Erythroblast (primary cell): ENCODE measurements around the gene HRAS.

Source experiments
- GATA1 ChIP-seq: IDR thresholded peaks from 2 replicates; pipeline ENCODE4 v1.6.1; 2011; ENCODE audit warnings: low read depth, mild to moderate bottlenecking, control low read depth, low read length, moderate library complexity
- POLR2A ChIP-seq: IDR thresholded peaks from 2 replicates; pipeline ENCODE4 v1.6.1; 2011; ENCODE audit warnings: mild to moderate bottlenecking, low read length

GRCh38 chr11:501001-501682, 34.2 kb downstream of the HRAS start:
- no peak for TF ChIP-seq POLR2A
- no peak for TF ChIP-seq GATA1
